Activated CD4-positive, alpha-beta T cell treated with anti-CD3 and anti-CD28 coated beads, Interleukin-2, Interleukin-4, amounts not matched to agents 100 ng/mL and 50 ng/mL, durations not matched to agents 16 hours and 8 hours (primary cell): ENCODE results near the gene DUOX2.
"Not testable (repeated sequence)": the region's sequence is repeated elsewhere in the genome, so short reads cannot be mapped to it uniquely, and the experiment has no call there.

Experiments
- DNase-seq: peaks from one replicate; pipeline ENCODE4 v3.0.0-alpha.2; 2020; ENCODE audit warnings: low spot score

DUOX2 gene

DNA sequence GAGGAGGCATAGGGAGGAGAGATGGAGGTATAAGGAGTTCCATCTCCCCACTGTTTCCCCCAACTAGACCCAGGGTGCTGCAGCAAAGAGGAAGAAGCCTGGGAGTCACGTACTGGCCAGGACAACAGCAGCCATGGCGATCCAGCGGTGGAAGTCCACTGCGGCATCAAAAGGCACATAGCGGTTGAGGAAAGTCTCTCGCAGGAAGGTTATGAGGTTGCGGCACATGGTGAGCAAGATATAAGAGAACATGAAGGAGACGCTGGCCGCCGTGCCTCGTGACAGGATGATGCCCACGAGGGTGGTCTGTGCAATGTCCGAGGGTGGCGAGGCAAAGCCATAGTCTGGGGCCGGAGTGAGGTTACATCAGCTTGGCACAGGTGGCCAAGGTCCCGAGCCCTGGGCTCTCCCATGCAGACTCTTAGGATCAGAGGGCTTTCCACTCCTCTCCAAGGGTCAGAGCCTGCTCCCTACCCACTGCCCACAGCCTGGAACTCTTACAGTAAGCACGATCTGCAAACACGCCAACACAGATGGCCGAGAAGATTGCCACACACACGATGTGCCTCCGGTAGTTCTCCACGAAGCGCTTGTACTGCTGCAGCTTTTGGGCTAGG, 14.3 kb downstream of the DUOX2 start:
- no peak for DNase-seq

DNA sequence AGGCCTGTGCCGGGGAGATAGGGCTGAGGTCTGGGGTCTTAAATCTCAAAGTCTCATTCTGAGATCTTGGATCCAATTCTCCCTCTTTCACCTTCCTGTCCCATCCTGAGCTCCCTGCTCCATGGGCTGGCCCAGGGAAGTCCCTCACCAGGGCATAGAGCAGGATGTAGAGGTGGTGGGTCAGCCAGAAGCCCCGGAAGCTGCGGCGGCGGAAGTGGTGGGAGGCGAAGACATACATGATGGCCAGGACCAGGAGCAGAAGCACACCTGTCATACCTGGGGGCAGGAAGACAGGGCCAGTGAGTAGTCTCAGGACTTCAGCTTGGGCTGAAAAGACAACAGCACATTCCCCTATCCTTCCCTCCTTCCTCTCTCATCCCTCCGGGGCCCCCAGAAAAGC, 16.5 kb downstream of the DUOX2 start:
- DNase-seq, result no peak

GRCh38 chr15:45095661-45096060, 18.3 kb downstream of the DUOX2 start:
- no peak for DNase-seq

DNA sequence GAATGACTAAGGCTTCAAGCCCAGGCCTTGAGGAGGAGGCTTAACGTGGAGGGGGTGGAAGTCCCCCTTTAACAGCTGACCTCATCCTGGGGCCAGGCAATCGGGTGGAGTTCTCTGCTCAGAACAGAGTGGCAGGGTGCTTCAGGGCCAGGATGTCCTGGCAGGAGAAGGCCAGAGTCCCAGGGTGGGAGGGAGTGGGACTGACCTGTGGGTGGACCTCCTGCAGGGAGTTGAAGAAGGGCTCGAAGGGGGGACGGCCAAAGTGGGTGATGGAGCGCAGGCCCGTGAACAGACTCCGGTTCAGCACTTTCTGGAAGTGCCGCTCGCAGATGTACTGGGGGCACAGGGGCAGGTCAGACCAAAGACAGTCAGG, 19.6 kb downstream of the DUOX2 start:
- DNase-seq, result no peak

DNA sequence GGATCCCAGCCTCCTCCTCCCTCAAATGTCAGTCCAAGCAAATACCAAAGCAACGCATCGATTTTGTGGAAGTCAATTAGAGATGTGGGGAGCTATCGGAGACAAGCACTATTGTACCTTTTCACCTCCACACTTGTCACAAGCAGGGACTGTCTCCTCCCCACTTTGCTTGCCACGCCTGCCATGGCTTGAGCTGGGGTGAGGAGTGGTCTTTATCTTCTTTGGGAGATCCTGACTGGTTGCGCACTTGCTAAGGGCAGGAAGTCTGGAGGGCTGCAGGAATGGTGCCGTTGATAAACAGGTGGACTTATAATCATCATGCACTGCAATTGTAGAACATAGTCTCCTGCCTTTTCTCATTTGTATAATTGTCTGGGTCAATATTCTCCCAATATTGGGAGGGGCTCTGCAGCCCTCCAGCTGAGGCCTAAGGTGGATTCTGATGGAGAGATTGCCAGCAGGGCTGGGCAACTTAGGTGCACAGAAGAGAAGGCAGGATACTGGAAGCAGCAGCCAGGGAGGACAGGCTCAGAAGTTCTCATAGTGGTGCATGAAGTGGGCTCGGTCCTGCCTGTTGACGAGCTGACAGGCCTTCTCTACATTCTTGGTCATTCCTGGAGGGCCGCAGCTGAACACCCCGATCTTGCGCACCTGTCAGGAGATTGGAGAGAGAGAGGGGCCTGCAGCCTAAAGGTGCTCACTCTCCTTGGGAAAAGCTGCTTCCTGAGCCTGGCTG, 20.2 kb downstream of the DUOX2 start:
- DNase-seq, result no peak

- DNase-seq, result no peak
Measured at GRCh38 chr15:45093013-45093412, 21.0 kb downstream of the DUOX2 start.

- DNase-seq, result no peak
Measured at GRCh38 chr15:45091576-45091975, 22.4 kb downstream of the DUOX2 start.

GRCh38 chr15:45091161-45091560, 22.8 kb downstream of the DUOX2 start:
- DNase-seq, result no peak

GRCh38 chr15:45089712-45090373, 24.1 kb downstream of the DUOX2 start:
- no peak for DNase-seq

GRCh38 chr15:45088801-45089711, 24.9 kb downstream of the DUOX2 start:
- DNase-seq, result no peak

GRCh38 chr15:45087513-45087912, 26.5 kb downstream of the DUOX2 start:
- DNase-seq, result no peak

GRCh38 chr15:45084163-45084562, 29.8 kb downstream of the DUOX2 start:
- no peak for DNase-seq

DNA sequence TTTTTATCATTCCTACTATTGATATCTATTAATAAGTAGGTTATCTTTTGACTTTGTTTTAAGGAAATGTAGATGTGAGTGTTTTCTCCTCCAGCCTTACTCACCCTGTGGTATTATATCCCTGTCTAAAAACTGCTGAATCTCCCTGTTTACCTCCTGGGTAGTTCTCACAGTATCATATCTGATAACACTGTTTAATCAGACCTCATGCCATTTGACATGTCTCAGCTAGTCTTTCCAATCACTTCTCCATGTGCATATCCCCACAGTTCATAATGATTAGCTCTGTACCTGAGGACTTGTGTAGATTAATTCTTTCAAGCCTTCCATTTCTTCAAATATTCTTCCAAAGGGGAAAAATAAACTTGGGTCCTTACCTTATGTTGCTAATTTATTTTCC, 30.7 kb downstream of the DUOX2 start:
- no peak for DNase-seq

DNA sequence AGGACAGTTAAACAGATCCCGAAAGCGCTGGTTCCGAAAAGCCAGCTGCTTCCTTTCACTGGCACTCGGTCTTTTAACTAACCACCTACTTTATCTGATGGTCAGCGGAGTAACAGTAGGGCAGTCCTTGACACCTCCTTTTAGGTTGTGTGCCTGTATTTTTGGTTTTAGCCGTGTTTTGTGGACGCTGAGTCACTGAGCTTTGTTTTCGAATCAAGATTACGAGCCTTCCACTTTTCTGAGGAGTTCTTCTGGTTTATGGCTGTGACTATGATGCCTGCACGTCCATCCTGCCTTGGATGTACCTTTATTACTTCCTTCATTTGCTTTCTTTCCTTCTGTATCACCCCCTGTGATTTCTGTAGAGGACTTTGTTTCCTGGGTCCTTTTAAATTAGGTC, 31.6 kb downstream of the DUOX2 start:
- not testable (repeated sequence) for DNase-seq

DNA sequence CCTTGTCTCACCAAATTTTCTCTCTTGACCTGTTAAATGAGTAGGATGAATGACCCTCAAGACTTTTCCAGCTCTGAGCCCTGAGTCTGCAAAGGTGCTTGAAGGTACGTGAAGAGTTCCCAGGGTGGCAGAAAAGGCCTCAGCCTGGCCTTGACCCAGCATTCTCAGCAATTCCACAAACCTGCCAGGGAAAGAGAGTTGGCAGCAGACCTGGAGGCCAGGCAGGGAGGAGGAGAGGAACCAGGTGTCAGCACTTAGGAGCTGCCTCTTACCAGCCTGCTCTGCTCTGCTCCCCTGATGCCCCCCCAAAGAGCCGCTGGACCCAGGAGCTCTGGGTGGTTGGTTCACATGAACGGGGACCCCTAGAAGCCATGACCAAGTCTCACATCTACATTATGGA, 33.4 kb downstream of the DUOX2 start:
- not testable (repeated sequence) for DNase-seq

DNA sequence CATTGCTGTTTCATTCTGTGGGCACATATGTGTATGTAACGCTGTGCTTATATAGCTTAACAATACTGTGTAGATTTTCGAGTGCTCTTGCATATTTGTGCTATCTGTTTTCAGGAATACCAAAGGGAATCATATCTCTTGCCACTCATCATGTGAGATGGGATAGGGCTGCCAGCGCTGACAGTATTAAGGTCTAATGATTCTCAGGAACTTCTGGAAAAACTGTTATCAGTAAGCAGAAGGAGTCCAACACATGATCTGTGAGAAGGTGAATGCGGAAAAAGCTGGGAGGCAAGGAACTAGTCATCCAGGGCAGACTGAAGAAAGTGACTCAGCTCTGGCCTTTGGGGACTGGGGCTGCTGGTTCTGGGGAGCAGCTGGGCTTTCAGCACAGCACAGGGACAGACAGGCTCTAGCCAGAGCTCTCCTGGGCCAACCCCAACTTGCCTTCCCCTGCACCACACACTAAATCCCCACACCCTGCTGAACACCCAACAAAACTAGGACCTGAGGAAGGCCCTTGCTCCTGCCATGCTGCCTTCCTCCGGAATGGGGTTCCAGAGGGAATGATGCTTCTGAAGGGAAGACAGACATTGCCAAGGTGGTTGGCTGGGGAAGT, 34.2 kb downstream of the DUOX2 start:
- not testable (repeated sequence) for DNase-seq

DNA sequence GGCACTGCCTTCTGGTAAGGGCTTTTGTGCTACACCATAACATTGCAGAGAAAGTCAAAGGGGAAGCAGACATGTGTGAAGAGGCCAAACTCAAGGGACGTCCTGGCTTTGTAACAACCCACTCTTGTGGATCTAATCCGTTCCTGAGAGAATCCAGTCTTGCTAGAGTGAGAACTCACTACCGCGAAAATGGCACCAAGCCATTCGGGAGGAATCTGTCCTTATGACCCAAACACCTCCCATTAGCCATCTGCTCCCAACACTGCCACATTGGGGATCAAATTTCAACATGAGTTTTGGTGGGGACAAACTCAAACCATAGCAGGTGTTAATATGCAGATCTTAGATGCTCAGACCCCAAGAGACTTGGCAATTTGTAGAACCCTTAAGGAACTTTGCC, 34.8 kb downstream of the DUOX2 start:
- not testable (repeated sequence) for DNase-seq

GRCh38 chr15:45077391-45077790, 36.6 kb downstream of the DUOX2 start:
- not testable (repeated sequence) for DNase-seq

DNA sequence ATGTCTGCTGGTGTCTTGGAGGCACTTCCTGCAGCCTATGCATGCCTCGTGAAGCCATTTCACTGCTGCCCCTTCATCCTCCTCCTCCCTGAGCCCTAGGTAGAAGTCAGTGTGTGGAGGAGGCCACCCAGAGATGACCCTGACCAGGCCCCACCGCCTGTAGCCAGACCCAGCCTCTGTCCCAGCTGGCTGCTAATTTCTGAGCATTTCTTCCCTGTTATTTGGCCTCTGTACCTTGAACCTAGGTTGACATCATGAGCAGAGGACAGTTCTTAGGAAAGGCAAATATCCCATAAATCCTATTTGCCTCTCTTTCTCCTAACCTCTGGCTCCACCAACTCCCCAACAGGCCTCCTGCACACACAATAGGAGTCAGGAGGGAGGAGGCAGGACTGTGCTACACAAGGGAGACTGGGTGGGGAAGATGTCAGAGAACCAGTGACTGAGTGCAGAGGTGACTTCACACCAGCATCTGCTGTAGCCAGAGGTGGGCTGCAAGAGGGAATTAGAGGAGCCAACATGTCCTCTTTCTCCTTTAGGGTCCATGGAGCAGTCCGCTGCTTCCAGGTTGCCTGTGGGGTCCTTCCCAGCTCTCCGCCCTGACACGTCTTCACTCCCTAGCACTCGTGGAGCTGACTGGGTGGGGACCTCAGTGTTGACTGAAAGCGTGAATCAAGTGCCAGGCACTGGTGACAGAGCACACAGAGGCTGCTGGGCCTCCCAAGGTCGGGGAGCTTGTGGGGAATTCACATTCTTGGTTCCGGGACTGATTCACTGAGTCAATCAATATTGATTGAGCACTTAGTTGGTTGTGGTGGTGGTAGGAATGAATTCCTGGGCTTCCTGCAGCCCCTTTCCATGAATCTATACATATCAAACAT, 38.3 kb downstream of the DUOX2 start:
- not testable (repeated sequence) for DNase-seq

- not testable (repeated sequence) for DNase-seq
Measured at GRCh38 chr15:45073602-45074001, 40.4 kb downstream of the DUOX2 start.

GRCh38 chr15:45069942-45070360, 44.0 kb downstream of the DUOX2 start:
- not testable (repeated sequence) for DNase-seq
